NCI-H460 (cell line): ENCODE measurements around the gene ATP6V1A. TPM values are rescaled to one million over a fixed set of nuclear protein-coding genes. Genes with fewer than 3 reads are reported as not detected.
"Not testable (repeated sequence)": the region's sequence is repeated elsewhere in the genome, so short reads cannot be mapped to it uniquely, and the experiment has no call there.

ENCODE experiments used
- DNase-seq: peaks from one replicate; pipeline ENCODE4 v3.0.0-alpha.2; 2016; ENCODE audit warnings: low read depth; ENCODE audit errors: extremely low read depth
- total RNA-seq: library from RNA; depleted of rRNA; stranded (reverse); fragments of >200 nt; shearing (Covaris generic); gene quantifications from 2 replicates; pipeline ENCODE4 v1.2.3, GENCODE V29; 2014

ATP6V1A gene
- total RNA-seq, 1 experiment from 2014 or later = 44.4 TPM

GRCh38 chr3:113812854-113813253 is 66.0 kb downstream of the ATP6V1A start:
- no peak for DNase-seq

GRCh38 chr3:113819866-113820265 is 73.0 kb downstream of the ATP6V1A start:
- DNase-seq = no peak

DNA sequence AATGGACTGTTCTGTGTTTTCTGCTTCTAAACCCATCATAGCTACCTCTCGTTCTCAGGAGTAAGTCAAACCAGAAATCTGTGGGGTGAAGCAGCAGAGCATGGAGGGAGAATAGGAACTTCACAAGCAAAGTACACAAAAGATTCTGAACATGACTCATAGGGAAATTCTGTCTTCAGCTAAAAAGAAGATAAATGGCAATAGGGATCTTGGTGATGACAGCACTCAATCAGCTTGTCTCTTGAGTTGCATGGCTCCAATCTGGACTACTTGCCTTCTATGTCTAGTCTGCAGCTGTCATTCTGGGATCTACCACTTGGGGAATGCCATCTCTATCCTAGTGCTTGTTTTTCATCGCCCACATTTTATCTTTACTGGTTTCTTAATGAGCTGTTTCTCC is 78.3 kb downstream of the ATP6V1A start:
- no peak for DNase-seq

- DNase-seq = no peak
These were observed 81.8 kb downstream of the ATP6V1A start for GRCh38 chr3:113828600-113828999.

GRCh38 chr3:113829576-113830354 is 82.9 kb downstream of the ATP6V1A start:
- DNase-seq = no peak

DNA sequence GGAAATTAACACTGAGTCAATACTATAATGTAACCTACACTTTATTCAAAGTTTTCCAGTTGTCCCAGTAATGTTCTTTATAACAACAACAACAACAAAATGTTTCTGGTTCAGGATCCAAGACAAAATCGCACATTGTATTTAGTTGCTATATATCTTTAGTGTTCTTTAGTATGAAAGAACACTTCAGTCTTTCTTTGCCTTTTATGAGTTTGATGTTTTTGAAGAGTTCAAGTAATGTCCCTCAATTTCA is 84.2 kb downstream of the ATP6V1A start:
- DNase-seq = no peak

DNA sequence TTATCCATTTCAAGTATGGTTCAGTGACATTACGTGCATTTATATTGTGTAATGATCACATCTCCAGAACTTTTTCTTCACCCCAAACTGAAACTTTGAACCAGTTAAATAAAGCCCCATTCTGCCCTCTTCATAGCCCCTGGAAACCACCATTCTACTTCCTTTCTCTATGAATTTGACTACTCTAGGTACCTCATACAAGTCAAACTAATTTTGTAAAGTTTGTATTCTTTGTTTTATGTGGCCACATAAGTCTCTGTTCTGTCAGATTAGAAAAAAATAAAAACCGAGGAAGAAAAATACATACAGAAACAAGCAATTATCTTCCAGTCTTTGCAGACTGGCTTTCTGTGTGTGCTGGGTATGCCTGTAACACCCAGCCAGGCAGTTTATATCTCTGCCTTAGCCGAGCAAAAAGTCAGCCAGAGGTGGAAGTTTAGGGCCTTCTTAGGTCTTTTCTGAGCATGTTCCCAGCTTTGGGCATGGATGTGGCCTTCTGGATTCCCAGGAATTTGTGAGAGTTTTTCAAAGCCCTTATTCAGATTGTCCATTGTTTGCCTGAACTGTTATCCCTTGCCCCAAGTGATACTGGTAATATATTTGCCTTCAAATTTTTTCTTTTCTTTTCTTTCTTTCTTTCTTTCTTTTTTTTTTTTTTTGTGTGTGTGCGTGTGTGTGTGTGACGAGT is 85.8 kb downstream of the ATP6V1A start:
- no peak for DNase-seq

DNA sequence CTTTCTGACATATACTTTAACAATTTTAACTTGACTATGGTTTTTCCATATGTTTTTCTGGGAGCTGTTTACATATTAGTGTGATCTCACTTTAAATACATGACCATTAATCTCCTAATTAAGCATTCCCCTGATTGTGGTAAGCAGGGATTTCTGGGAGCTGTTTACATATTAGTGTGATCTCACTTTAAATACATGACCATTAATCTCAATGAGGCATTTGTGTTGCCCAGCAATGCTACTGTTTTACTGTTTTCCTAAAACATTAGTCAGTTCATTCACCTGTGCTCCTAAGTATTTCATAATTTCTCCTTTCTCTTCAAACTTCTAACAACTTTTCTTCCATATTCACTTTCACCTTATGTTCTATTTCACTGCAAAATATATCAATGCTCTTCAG is 88.1 kb downstream of the ATP6V1A start:
- no peak for DNase-seq

GRCh38 chr3:113838631-113839209 is 91.9 kb downstream of the ATP6V1A start, which contains the start of gene GRAMD1C:
TSS of gene GRAMD1C (plus strand) at chr3:113838788. CDS start at chr3:113838910, 122 bp downstream.
- peak; percentile 69 for DNase-seq

GRCh38 chr3:113839551-113839950 is 92.7 kb downstream of the ATP6V1A start:
- DNase-seq = no peak

GRCh38 chr3:113844622-113845222 is 97.9 kb downstream of the ATP6V1A start:
- DNase-seq = peak; percentile 37

DNA sequence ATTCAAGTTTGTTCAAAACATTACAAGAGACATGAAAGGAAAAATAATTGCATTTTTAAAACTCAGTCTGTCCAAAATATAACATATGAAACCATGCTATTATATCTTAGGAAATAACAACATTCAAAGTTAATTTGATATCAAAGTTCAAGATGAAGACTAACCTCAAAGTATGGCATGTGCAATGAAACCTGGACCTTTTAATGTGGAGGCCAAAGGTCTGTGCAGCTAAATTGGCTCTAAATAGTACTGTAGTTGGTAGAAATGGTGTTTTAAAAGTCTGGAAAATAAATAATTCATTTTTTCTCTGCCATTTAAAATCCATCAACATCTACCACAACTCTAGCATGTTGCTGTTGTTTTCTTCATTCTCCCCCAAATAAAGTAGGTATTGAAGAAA is 100.4 kb downstream of the ATP6V1A start:
- DNase-seq = no peak

DNA sequence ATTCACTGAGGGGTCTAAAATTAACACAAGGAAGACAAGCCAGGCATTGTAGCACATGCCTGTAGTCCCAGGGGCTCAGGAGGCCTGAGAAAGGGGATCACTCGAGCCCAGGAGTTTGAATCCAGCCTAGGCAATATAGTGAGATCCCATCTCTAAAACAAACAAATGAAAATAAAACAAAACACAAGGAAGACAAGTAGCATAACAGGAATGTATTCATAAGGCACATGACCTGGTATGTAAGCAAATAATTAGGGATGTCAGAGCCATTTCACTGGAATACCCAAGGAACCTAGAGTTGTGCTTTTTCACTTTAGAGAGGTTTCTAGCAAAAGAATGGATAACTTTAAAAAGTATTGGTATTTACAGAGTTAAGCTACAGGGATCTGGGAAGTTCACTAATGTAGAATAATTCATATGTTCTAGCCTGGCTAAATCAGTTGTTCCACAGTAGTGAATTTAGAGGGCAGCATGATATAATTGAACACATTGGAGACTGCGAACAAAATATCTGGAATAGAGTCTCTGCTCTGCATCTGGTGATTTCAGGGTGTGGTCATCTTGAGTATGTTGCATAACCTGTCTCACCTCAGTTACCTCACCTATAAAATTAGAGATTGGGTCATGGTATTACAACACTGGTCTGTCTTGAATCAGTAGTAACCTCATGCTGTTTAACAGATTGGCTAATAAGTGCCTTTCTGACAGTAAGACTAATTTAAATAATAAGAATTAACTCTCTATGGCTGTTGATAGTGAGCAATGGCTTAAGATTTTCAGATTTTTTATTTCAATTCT is 101.0 kb downstream of the ATP6V1A start:
- DNase-seq = no peak

DNA sequence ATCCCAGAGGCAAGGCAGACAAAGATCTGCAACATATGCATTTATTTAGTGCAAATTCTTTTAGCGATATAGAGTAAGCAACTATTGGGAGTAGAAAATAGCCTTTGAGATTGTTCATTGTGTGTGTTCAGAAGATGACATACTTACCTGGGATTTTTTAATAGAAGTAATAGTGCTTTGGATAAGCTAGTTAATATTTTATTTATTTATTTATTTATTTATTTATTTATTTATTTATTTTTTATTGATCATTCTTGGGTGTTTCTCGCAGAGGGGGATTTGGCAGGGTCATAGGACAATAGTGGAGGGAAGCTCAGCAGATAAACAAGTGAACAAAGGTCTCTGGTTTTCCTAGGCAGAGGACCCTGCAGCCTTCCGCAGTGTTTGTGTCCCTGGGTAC is 102.2 kb downstream of the ATP6V1A start:
- not testable (repeated sequence) for DNase-seq

DNA sequence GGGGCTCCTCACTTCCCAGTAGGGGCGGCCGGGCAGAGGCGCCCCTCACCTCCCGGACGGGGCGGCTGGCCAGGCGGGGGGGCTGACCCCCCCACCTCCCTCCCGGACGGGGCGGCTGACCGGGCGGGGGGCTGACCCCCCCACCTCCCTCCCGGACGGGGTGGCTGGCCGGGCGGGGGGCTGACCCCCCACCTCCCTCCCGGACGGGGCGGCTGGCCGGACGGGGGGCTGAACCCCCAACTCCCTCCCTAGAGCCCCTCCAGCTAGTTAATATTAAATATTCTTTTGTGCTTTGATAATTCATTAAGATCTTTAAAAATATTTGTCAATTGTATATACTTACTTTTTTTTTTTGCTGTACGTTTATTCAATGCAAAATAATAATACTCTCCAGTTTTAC is 103.0 kb downstream of the ATP6V1A start:
- not testable (repeated sequence) for DNase-seq

DNA sequence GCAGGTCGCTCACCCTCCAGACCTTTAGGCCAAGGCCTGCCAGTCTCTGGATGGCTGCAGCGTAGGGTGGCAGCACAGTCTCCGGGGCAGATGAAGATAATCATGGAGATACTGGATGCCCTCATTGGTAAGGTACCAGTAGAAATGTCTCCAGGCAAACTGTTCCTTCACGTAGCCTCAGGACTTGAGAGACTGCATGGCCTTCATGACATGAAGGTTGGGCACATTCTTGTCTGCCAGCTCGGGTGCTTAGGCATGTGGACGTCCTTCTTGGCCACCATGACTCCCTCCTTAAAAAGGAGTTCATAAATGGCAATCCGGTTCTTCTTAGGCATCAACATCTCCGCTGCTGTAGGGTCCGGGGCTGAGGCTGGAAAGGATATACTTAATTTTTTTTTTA is 103.6 kb downstream of the ATP6V1A start:
- not testable (repeated sequence) for DNase-seq

- DNase-seq = no peak
These were observed 105.7 kb downstream of the ATP6V1A start for GRCh38 chr3:113852506-113852905.
